Caco-2 (cell line): ENCODE data around the gene SKOR1. TPM values are rescaled to one million over a fixed set of nuclear protein-coding genes. Genes with fewer than 3 reads are reported as not detected.

Source experiments
- BruUV-seq: library from RNA; stranded (reverse); fragments of 400-500 nt; replicated peaks from 2 replicates; lab custom pipeline; 2021; lab: Mats Ljungman, UMichigan
- CTCF ChIA-PET: fragments of 300-600 bp; sonication (Branson Sonifier 250); formaldehyde crosslinking; loops from one replicate; lab custom pipeline; 2022; ENCODE audit warnings: antibody characterized with exemption; lab: Charles Lee
- POLR2A ChIA-PET: fragments of 300-600 bp; sonication (Branson Sonifier 250); formaldehyde crosslinking; loops from one replicate; lab custom pipeline; 2022; ENCODE audit warnings: antibody characterized with exemption; lab: Charles Lee
- DNase-seq, 2 experiments: peaks; one replicate each; pipeline versions ENCODE4 v3.0.0 to v3.0.0-alpha.2; 2020 to 2022
- H3K27me3 ChIP-seq: replicated peaks from 2 replicates; pipeline ENCODE4 v1.6.0; 2011; ENCODE audit warnings: low read length; ENCODE audit not compliant: control insufficient read depth, insufficient read depth
- H3K36me3 ChIP-seq: 2 replicates; pipeline ENCODE4 v1.5.1; 2011; ENCODE audit warnings: low read length; ENCODE audit not compliant: control insufficient read depth, insufficient read depth
- H3K4me1 ChIP-seq: fragments of 250-450 bp; sonication (Bioruptor Pico); 2 replicates; pipeline ENCODE4 v1.5.1; 2020; ENCODE audit warnings: mild to moderate bottlenecking
- H3K4me3 ChIP-seq: 2 replicates; pipeline ENCODE4 v1.5.1; 2011; ENCODE audit warnings: low read depth, mild to moderate bottlenecking, control low read depth, low read length
- H3K9me3 ChIP-seq: fragments of 250-450 bp; sonication (Bioruptor Pico); 2 replicates; pipeline ENCODE4 v1.5.1; 2020; ENCODE audit warnings: mild to moderate bottlenecking, moderate library complexity
- H3K27ac Mint-ChIP-seq: one replicate; pipeline ENCODE4 v1.8.0; 2022; ENCODE audit warnings: mixed read lengths; ENCODE audit not compliant: unreplicated experiment
- H3K27me3 Mint-ChIP-seq: one replicate; pipeline ENCODE4 v1.8.0; 2022; ENCODE audit warnings: mixed read lengths; ENCODE audit not compliant: insufficient read depth, unreplicated experiment
- H3K36me3 Mint-ChIP-seq: one replicate; pipeline ENCODE4 v1.8.0; 2022; ENCODE audit warnings: mild to moderate bottlenecking, mixed read lengths; ENCODE audit not compliant: insufficient read depth, unreplicated experiment
- H3K4me1 Mint-ChIP-seq: one replicate; pipeline ENCODE4 v1.8.0; 2022; ENCODE audit warnings: low read depth, mixed read lengths; ENCODE audit not compliant: unreplicated experiment
- H3K4me3 Mint-ChIP-seq: one replicate; pipeline ENCODE4 v1.8.0; 2022; ENCODE audit warnings: mild to moderate bottlenecking, moderate library complexity, mixed read lengths; ENCODE audit not compliant: unreplicated experiment
- H3K9me3 Mint-ChIP-seq: one replicate; pipeline ENCODE4 v1.8.0; 2022; ENCODE audit warnings: mixed read lengths; ENCODE audit not compliant: unreplicated experiment
- CTCF ChIP-seq, 2 experiments: fragments of 200-600 bp in 1 of 2; IDR thresholded peaks; 1 replicate in 1 of 2; 2 replicates in 1 of 2; pipeline versions ENCODE4 v1.5.1 to v1.8.0; 2011 to 2022; ENCODE audit warnings: antibody characterized with exemption in 1 of 2, control low read depth in 1 of 2, inconsistent platforms in 1 of 2, low read depth in 1 of 2, low read length in 1 of 2, mild to moderate bottlenecking in 1 of 2, moderate library complexity in 1 of 2; ENCODE audit not compliant: insufficient read depth in 1 of 2, severe bottlenecking in 1 of 2, unreplicated experiment in 1 of 2
- intact Hi-C: fragments of 100-400 bp; cut with micrococcal nuclease; formaldehyde crosslinking; loops from one replicate; pipeline ENCODE4 v1.10.0; 2022; ENCODE audit not compliant: unreplicated experiment
- total RNA-seq: library from RNA; stranded (reverse); gene quantifications from 2 replicates; pipeline ENCODE4 v1.2.3, GENCODE V29; 2022

The SKOR1 gene
- total RNA-seq, 1 experiment from 2014 or later = not detected

GRCh38 chr15:67784856-67785430 is 40.4 kb upstream of the SKOR1 start:
- Histone ChIP-seq H3K9me3 (no peaks in the 10 kb centered on the region), H3K36me3 (no peaks in the 10 kb centered on the region), H3K27me3 (no peaks in the 10 kb centered on the region), H3K4me3 (no peak overlapping the region), H3K4me1 (no peaks in the 10 kb centered on the region)
- no TSS peak for BruUV-seq
- DNase-seq = no peak
- Mint-ChIP-seq H3K4me1 (no peaks in the 10 kb centered on the region), H3K27me3 (no peaks in the 10 kb centered on the region), H3K4me3 (no peak overlapping the region), H3K9me3 (no peaks in the 10 kb centered on the region), H3K27ac (no peak overlapping the region), H3K36me3 (peaks cover 5% of the 10 kb centered on the region)
- intact Hi-C loops = no loop called here
- TF ChIP-seq CTCF (IDR thresholded peaks at IDR 0.05; ENCODE audit: insufficient read depth in 1 of 2, low read depth in 1 of 2, low read length in 1 of 2, severe bottlenecking in 1 of 2, unreplicated experiment in 1 of 2) = no peak
- POLR2A ChIA-PET = no interaction called here
- CTCF ChIA-PET = no interaction called here

- no peak overlapping the region for H3K4me3 Mint-ChIP-seq
- CTCF ChIA-PET = no interaction called here
- POLR2A ChIA-PET = no interaction called here
- no TSS peak for BruUV-seq
- no peaks in the 10 kb centered on the region for H3K4me1 Mint-ChIP-seq
- no peaks in the 10 kb centered on the region for H3K4me1 ChIP-seq
- no peaks in the 10 kb centered on the region for H3K9me3 Mint-ChIP-seq
- no peaks in the 10 kb centered on the region for H3K27me3 Mint-ChIP-seq
- H3K4me3 ChIP-seq = no peak overlapping the region
- DNase-seq = no peak
- intact Hi-C loops = no loop called here
- H3K27ac Mint-ChIP-seq = no peak overlapping the region
- peaks cover 5% of the 10 kb centered on the region for H3K36me3 Mint-ChIP-seq
- H3K27me3 ChIP-seq = no peaks in the 10 kb centered on the region
- TF ChIP-seq CTCF (IDR thresholded peaks at IDR 0.05; ENCODE audit: insufficient read depth in 1 of 2, low read depth in 1 of 2, low read length in 1 of 2, severe bottlenecking in 1 of 2, unreplicated experiment in 1 of 2) = no peak
- H3K9me3 ChIP-seq = no peaks in the 10 kb centered on the region
- H3K36me3 ChIP-seq = no peaks in the 10 kb centered on the region
Observed at GRCh38 chr15:67785431-67785830, 39.9 kb upstream of the SKOR1 start.

- H3K36me3 Mint-ChIP-seq = peaks cover 5% of the 10 kb centered on the region
- H3K4me1 Mint-ChIP-seq = no peaks in the 10 kb centered on the region
- no peaks in the 10 kb centered on the region for H3K27me3 ChIP-seq
- H3K9me3 ChIP-seq = no peaks in the 10 kb centered on the region
- H3K27me3 Mint-ChIP-seq = no peaks in the 10 kb centered on the region
- intact Hi-C loops = no loop called here
- no peak for TF ChIP-seq CTCF (IDR thresholded peaks at IDR 0.05; ENCODE audit: insufficient read depth in 1 of 2, low read depth in 1 of 2, low read length in 1 of 2, severe bottlenecking in 1 of 2, unreplicated experiment in 1 of 2)
- H3K4me3 Mint-ChIP-seq = no peak overlapping the region
- POLR2A ChIA-PET = no interaction called here
- BruUV-seq = no TSS peak
- H3K36me3 ChIP-seq = no peaks in the 10 kb centered on the region
- CTCF ChIA-PET = no interaction called here
- no peaks in the 10 kb centered on the region for H3K4me1 ChIP-seq
- no peak overlapping the region for H3K27ac Mint-ChIP-seq
- no peaks in the 10 kb centered on the region for H3K9me3 Mint-ChIP-seq
- no peak for DNase-seq
- H3K4me3 ChIP-seq = no peak overlapping the region
Observed at GRCh38 chr15:67786646-67787045, 38.7 kb upstream of the SKOR1 start.
